CD14-positive monocyte (primary cell): Measurements from ENCODE around the gene NEK9. TPM values are rescaled to one million over a fixed set of nuclear protein-coding genes. Genes with fewer than 3 reads are reported as not detected.
A peak's percentile ranks its signal among the peaks of the same experiment; 100 is the strongest.

ENCODE experiments used
- DNase-seq, 3 donors: peaks; one replicate each; pipeline ENCODE4 v3.0.0-alpha.2; 2011 to 2022
- H2AFZ ChIP-seq: 2 replicates; pipeline ENCODE4 v1.6.0; 2012; ENCODE audit warnings: mild to moderate bottlenecking, low read depth, low read length, inconsistent platforms; ENCODE audit not compliant: insufficient read depth, poor library complexity, severe bottlenecking
- H3K27ac ChIP-seq, 2 donors: 1 replicate in 1 of 2; 2 replicates in 1 of 2; pipeline ENCODE4 v1.5.1; 2012 to 2013; ENCODE audit warnings: low read length in 2 of 2, control low read depth in 1 of 2, inconsistent platforms in 1 of 2, low read depth in 1 of 2, mild to moderate bottlenecking in 1 of 2
- H3K27me3 ChIP-seq, 2 donors: one replicate each; pipeline versions ENCODE4 v1.6.0 to v1.6.1; 2011 to 2013; ENCODE audit warnings: low read length in 2 of 2; ENCODE audit not compliant: control insufficient read depth in 2 of 2, insufficient read depth in 2 of 2
- H3K36me3 ChIP-seq, 2 donors: replicated peaks in 1 of 2; 1 replicate in 1 of 2; 2 replicates in 1 of 2; pipeline versions ENCODE4 v1.5.1 to v1.6.1; 2012 to 2013; ENCODE audit warnings: low read length in 2 of 2, control low read depth in 1 of 2, inconsistent platforms in 1 of 2, mild to moderate bottlenecking in 1 of 2; ENCODE audit not compliant: insufficient read depth in 2 of 2, control insufficient read depth in 1 of 2
- H3K4me1 ChIP-seq, 2 donors: 1 replicate in 1 of 2; 2 replicates in 1 of 2; pipeline versions ENCODE4 v1.5.1 to v1.6.1; 2012 to 2013; ENCODE audit warnings: low read length in 2 of 2, control low read depth in 1 of 2, inconsistent platforms in 1 of 2, mild to moderate bottlenecking in 1 of 2, moderate library complexity in 1 of 2; ENCODE audit not compliant: insufficient read depth in 2 of 2, control insufficient read depth in 1 of 2
- H3K4me2 ChIP-seq: replicated peaks from 2 replicates; pipeline ENCODE3; 2012; ENCODE audit warnings: low read length, moderate library complexity, mild to moderate bottlenecking; ENCODE audit not compliant: poor library complexity, severe bottlenecking; ENCODE audit errors: extremely low read depth
- H3K4me3 ChIP-seq, 3 experiments: fragments of 200-600 bp in 1 of 3; sonication (generic) in 1 of 3; replicated peaks in 1 of 3; 1 replicate in 2 of 3; 2 replicates in 1 of 3; pipeline ENCODE4 v1.5.1; 2011 to 2013; ENCODE audit warnings: low read length in 3 of 3, mild to moderate bottlenecking in 3 of 3, control low read depth in 2 of 3, low read depth in 2 of 3, inconsistent platforms in 1 of 3, moderate library complexity in 1 of 3
- H3K79me2 ChIP-seq: 2 replicates; pipeline ENCODE4 v1.6.0; 2012; ENCODE audit warnings: mild to moderate bottlenecking, control low read depth, inconsistent platforms, low read length, moderate library complexity; ENCODE audit not compliant: insufficient read depth
- H3K9ac ChIP-seq: 2 replicates; pipeline ENCODE4 v1.6.0; 2017; ENCODE audit warnings: low read length, mild to moderate bottlenecking; ENCODE audit not compliant: insufficient read depth, poor library complexity, severe bottlenecking
- H3K9me3 ChIP-seq, 2 donors: replicated peaks in 1 of 2; 1 replicate in 1 of 2; 2 replicates in 1 of 2; pipeline versions ENCODE4 v1.5.1 to v1.6.1; 2012 to 2013; ENCODE audit warnings: low read length in 2 of 2, control low read depth in 1 of 2; ENCODE audit not compliant: control insufficient read depth in 1 of 2, insufficient read depth in 1 of 2
- H4K20me1 ChIP-seq: 2 replicates; pipeline ENCODE4 v1.6.0; 2012; ENCODE audit warnings: mild to moderate bottlenecking, low read length, control low read depth, moderate library complexity; ENCODE audit not compliant: insufficient read depth
- H3K27ac Mint-ChIP-seq, 7 donors: one replicate each; pipeline ENCODE4 v1.8.0; 2020; ENCODE audit warnings: mild to moderate bottlenecking in 7 of 7, mixed read lengths in 7 of 7, moderate library complexity in 6 of 7, inconsistent platforms in 2 of 7
- H3K27me3 Mint-ChIP-seq, 3 donors: one replicate each; pipeline ENCODE4 v1.8.0; 2021 to 2022; ENCODE audit warnings: low read depth in 3 of 3, mild to moderate bottlenecking in 3 of 3, mixed read lengths in 3 of 3, moderate library complexity in 3 of 3, inconsistent platforms in 1 of 3
- H3K36me3 Mint-ChIP-seq, 2 donors: one replicate each; pipeline ENCODE4 v1.8.0; 2020; ENCODE audit warnings: mixed read lengths in 2 of 2, inconsistent platforms in 1 of 2, mild to moderate bottlenecking in 1 of 2
- H3K4me1 Mint-ChIP-seq: one replicate; pipeline ENCODE4 v1.8.0; 2020; ENCODE audit warnings: mild to moderate bottlenecking, mixed read lengths
- H3K4me3 Mint-ChIP-seq, 2 donors: one replicate each; pipeline ENCODE4 v1.8.0; 2020; ENCODE audit warnings: mild to moderate bottlenecking in 2 of 2, mixed read lengths in 2 of 2, moderate library complexity in 1 of 2
- H3K9me3 Mint-ChIP-seq, 7 donors: one replicate each; pipeline ENCODE4 v1.8.0; 2020 to 2022; ENCODE audit warnings: mixed read lengths in 7 of 7, mild to moderate bottlenecking in 6 of 7, moderate library complexity in 6 of 7, inconsistent platforms in 2 of 7
- CTCF ChIP-seq: fragments of 200-600 bp; IDR thresholded peaks from one replicate; pipeline ENCODE4 v1.8.0; 2022; ENCODE audit warnings: antibody characterized with exemption, mild to moderate bottlenecking
- WGBS: methylation state at CpG from one replicate; pipeline ENCODE4 v1.1.5; 2013; ENCODE audit warnings: missing lambda C conversion rate; ENCODE audit not compliant: insufficient coverage; 5-methylcytosine and 5-hydroxymethylcytosine counted together
- intact Hi-C, 2 donors: fragments of 100-400 bp; cut with micrococcal nuclease; formaldehyde crosslinking; loops; one replicate each; pipeline versions ENCODE4 v1.15.0 to v1.15.1; 2023
- polyA plus RNA-seq, 3 donors: library from polyadenylated mRNA; depleted of rRNA in 1 of 3; unstranded in 2 of 3; stranded (reverse) in 1 of 3; fragments of 300-500 nt in 2 of 3; fragments of >200 nt in 1 of 3; fragmentation: Illumina TruSeq in 2 of 3; gene quantifications; 1 replicate in 2 of 3; 2 replicates in 1 of 3; pipeline ENCODE4 v1.2.3, GENCODE V29; 2012 to 2021

NEK9 gene
- polyA plus RNA-seq, 3 donors = 8.9 to 27.8 (median 10.1) TPM

GRCh38 chr14:75053396-75054291 is 73.2 kb downstream of the NEK9 start:
- Histone ChIP-seq H3K4me3 (no peak overlapping the region), H3K9ac (no peak overlapping the region), H3K36me3 (no peaks in the 10 kb centered on the region), H3K27me3 (no peaks in the 10 kb centered on the region), H3K4me2 (no peak overlapping the region), H4K20me1 (no peaks in the 10 kb centered on the region), H3K4me1 (peaks cover 25 to 41% of the 10 kb centered on the region in 2 donors), H3K27ac (no peak overlapping the region), H3K79me2 (peaks cover 8% of the 10 kb centered on the region), H2AFZ (no peak overlapping the region), H3K9me3 (no peaks in the 10 kb centered on the region)
- Mint-ChIP-seq H3K27ac (peak overlapping the region in 1 of 7 donors; percentile 7), H3K4me3 (no peak overlapping the region), H3K4me1 (peaks cover 40% of the 10 kb centered on the region), H3K9me3 (no peaks in the 10 kb centered on the region), H3K36me3 (peaks cover 6 to 15% of the 10 kb centered on the region in 2 donors), H3K27me3 (no peaks in the 10 kb centered on the region)
- no peak for TF ChIP-seq CTCF
- no peak for DNase-seq
- WGBS = 71% methylated on average over 1 of the region's 5 CpGs
- intact Hi-C loops = no loop called here

- Histone ChIP-seq H3K9ac (peak overlapping the region; percentile 84), H3K27me3 (no peaks in the 10 kb centered on the region), H3K4me3 (peak overlapping the region; percentile 67 to 81 (median 75)), H3K9me3 (no peaks in the 10 kb centered on the region), H3K79me2 (peaks cover 20% of the 10 kb centered on the region), H3K27ac (peak overlapping the region in 1 of 2 donors; percentile 85), H3K36me3 (no peaks in the 10 kb centered on the region), H2AFZ (peak overlapping the region; percentile 88), H3K4me2 (peak overlapping the region; percentile 84), H3K4me1 (peaks cover 29 to 43% of the 10 kb centered on the region in 2 donors), H4K20me1 (no peaks in the 10 kb centered on the region)
- no peak for DNase-seq
- H3K27me3 Mint-ChIP-seq = no peaks in the 10 kb centered on the region
- H3K36me3 Mint-ChIP-seq = peaks cover 8 to 14% of the 10 kb centered on the region in 2 donors
- intact Hi-C loops = no loop called here
- no peaks in the 10 kb centered on the region for H3K9me3 Mint-ChIP-seq
- peak overlapping the region in 6 of 7 donors; percentile 68 to 98 (median 96) for H3K27ac Mint-ChIP-seq
- peak overlapping the region; percentile 91 to 97 for H3K4me3 Mint-ChIP-seq
- TF ChIP-seq CTCF = no peak
- 43% methylated on average over 2 of the region's 5 CpGs for WGBS
- peaks cover 43% of the 10 kb centered on the region for H3K4me1 Mint-ChIP-seq
Measured at GRCh38 chr14:75051556-75051899, 75.3 kb downstream of the NEK9 start.
